Measurements from ENCODE around the gene RGS6. TPM values are rescaled to one million over a fixed set of nuclear protein-coding genes. Genes with fewer than 3 reads are reported as not detected.

The RGS6 gene
- total RNA-seq, 1 donor from 2014 or later: 0.24 TPM

DNA sequence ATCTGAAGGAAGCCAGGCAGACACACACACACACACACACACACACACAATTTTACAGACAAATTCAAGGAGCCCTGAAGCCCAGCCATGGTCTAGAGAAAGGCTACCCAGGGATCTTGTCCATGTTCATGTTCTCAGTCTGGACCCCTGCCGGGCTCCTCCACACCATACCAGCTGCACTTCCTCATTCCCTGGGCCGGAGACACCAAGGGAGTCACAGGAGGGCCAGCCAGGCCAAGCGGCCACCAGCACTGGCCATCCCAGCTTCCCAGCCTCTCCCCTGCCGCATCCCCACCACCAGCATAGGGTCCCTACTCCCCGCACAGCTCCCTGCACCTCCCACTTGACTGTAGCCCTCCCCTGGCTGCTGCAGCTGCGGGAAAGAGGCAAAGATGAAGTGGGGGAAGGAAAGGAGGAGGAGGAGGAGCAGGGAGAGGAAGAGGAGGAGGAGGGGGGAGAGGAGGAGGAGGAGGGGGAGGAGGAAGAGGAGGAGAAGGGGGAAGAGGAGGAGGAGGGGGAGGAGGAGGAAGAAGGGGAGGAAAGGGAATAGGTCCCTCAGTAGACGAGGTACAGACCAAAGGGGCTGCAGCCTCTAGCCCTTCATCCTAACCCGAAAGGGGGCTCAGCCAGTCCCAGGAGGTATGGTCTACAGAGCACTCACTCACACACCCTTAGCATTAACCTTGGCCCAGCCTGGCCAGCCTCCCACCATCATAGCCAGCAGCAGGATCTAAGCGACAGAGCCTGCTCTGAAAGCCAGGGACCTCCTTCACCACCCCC, 668.5 kb downstream of the RGS6 start:
- Mint-ChIP-seq H3K4me3 (ENCODE audit: unreplicated experiment) (no peak overlapping the region), H3K27me3 (ENCODE audit: unreplicated experiment) (peaks cover 3% of the 10 kb centered on the region), H3K4me1 (ENCODE audit: unreplicated experiment) (peaks cover 6% of the 10 kb centered on the region), H3K36me3 (ENCODE audit: unreplicated experiment) (no peaks in the 10 kb centered on the region), H3K9me3 (ENCODE audit: unreplicated experiment) (no peaks in the 10 kb centered on the region), H3K27ac (ENCODE audit: unreplicated experiment) (no peak overlapping the region)
- no peak for DNase-seq (ENCODE audit: extremely low spot score, unreplicated experiment)
- TF ChIP-seq CTCF (IDR thresholded peaks at IDR 0.05): no peak

GRCh38 chr14:72603639-72604038, 671.4 kb downstream of the RGS6 start:
- no peak for TF ChIP-seq CTCF (IDR thresholded peaks at IDR 0.05)
- Mint-ChIP-seq H3K27me3 (ENCODE audit: unreplicated experiment) (no peaks in the 10 kb centered on the region), H3K4me1 (ENCODE audit: unreplicated experiment) (peaks cover 22% of the 10 kb centered on the region), H3K9me3 (ENCODE audit: unreplicated experiment) (no peaks in the 10 kb centered on the region), H3K36me3 (ENCODE audit: unreplicated experiment) (no peaks in the 10 kb centered on the region), H3K4me3 (ENCODE audit: unreplicated experiment) (no peak overlapping the region), H3K27ac (ENCODE audit: unreplicated experiment) (no peak overlapping the region)
- peak; percentile 13 for DNase-seq (ENCODE audit: extremely low spot score, unreplicated experiment)

- H3K9me3 Mint-ChIP-seq (ENCODE audit: unreplicated experiment): no peaks in the 10 kb centered on the region
- no peak overlapping the region for H3K27ac Mint-ChIP-seq (ENCODE audit: unreplicated experiment)
- no peaks in the 10 kb centered on the region for H3K36me3 Mint-ChIP-seq (ENCODE audit: unreplicated experiment)
- no peak overlapping the region for H3K4me3 Mint-ChIP-seq (ENCODE audit: unreplicated experiment)
- no peak for TF ChIP-seq CTCF (IDR thresholded peaks at IDR 0.05)
- H3K4me1 Mint-ChIP-seq (ENCODE audit: unreplicated experiment): peaks cover 27% of the 10 kb centered on the region
- peak; percentile 21 for DNase-seq (ENCODE audit: extremely low spot score, unreplicated experiment)
- no peaks in the 10 kb centered on the region for H3K27me3 Mint-ChIP-seq (ENCODE audit: unreplicated experiment)
Observed at GRCh38 chr14:72604133-72604532, 671.9 kb downstream of the RGS6 start.

- DNase-seq (ENCODE audit: extremely low spot score, unreplicated experiment): peak; percentile 71
- Mint-ChIP-seq H3K4me1 (ENCODE audit: unreplicated experiment) (peaks cover 31% of the 10 kb centered on the region), H3K27ac (ENCODE audit: unreplicated experiment) (no peak overlapping the region), H3K27me3 (ENCODE audit: unreplicated experiment) (no peaks in the 10 kb centered on the region), H3K36me3 (ENCODE audit: unreplicated experiment) (no peaks in the 10 kb centered on the region), H3K9me3 (ENCODE audit: unreplicated experiment) (no peaks in the 10 kb centered on the region), H3K4me3 (ENCODE audit: unreplicated experiment) (no peak overlapping the region)
- TF ChIP-seq CTCF (IDR thresholded peaks at IDR 0.05): no peak
Observed at GRCh38 chr14:72605096-72605920, 673.1 kb downstream of the RGS6 start.

- Mint-ChIP-seq H3K4me3 (ENCODE audit: unreplicated experiment) (no peak overlapping the region), H3K4me1 (ENCODE audit: unreplicated experiment) (peaks cover 26% of the 10 kb centered on the region), H3K9me3 (ENCODE audit: unreplicated experiment) (no peaks in the 10 kb centered on the region), H3K27ac (ENCODE audit: unreplicated experiment) (no peak overlapping the region), H3K27me3 (ENCODE audit: unreplicated experiment) (no peaks in the 10 kb centered on the region), H3K36me3 (ENCODE audit: unreplicated experiment) (no peaks in the 10 kb centered on the region)
- no peak for DNase-seq (ENCODE audit: extremely low spot score, unreplicated experiment)
- TF ChIP-seq CTCF (IDR thresholded peaks at IDR 0.05): no peak
Observed at GRCh38 chr14:72605921-72606220, 673.6 kb downstream of the RGS6 start.

Data from osteocyte (in vitro differentiated cells).